ENCODE results near the gene TTLL10. TPM values are rescaled to one million over a fixed set of nuclear protein-coding genes. Genes with fewer than 3 reads are reported as not detected.

TTLL10 gene
- total and polyA plus RNA-seq, 7 experiments from 2014 or later: 0.58 to 0.80 TPM; not detected in 5

DNA sequence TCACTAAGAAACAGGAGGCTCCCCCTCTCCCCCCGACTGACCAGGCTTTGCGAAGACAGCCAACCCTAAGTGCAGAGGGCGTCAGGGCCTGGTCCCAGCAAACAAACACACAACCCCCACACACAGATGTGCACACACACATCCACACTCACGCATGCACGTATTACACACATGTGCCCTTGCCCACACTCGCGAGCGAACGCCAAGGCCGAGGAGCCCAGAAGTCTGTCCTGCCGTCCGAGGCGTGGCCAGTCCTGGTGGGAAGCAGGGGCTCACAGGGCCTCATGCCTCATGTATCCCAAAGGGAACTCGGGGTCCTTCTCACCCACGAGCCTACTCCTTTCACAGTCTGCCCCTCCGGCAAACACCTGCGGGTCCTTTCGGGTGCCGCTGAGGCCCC lies 56.1 kb downstream of the TTLL10 start:
- Histone ChIP-seq H3K4me1 (ENCODE audit: control insufficient read depth in 2 of 2, insufficient read depth in 2 of 2, low read length in 2 of 2) (peaks cover 12 to 28% of the 10 kb centered on the region in 2 donors), H3K36me3 (ENCODE audit: control insufficient read depth in 2 of 3, insufficient read depth in 3 of 3, low read length in 3 of 3) (peaks cover 0 to 48% (median 0%) of the 10 kb centered on the region in 3 experiments), H3K27ac (ENCODE audit: low read depth, low read length) (peak overlapping the region; percentile 96), H3K27me3 (ENCODE audit: control insufficient read depth in 2 of 2, insufficient read depth in 2 of 2, low read length in 2 of 2) (no peaks in the 10 kb centered on the region), H3K4me3 (ENCODE audit: low read length) (peak overlapping the region; percentile 20), H3K9me3 (ENCODE audit: control insufficient read depth in 2 of 3, low read length in 3 of 3) (no peaks in the 10 kb centered on the region)
- no peaks in the 10 kb centered on the region for H3K27me3 Mint-ChIP-seq
- ChIA-PET CTCF (no interaction called here), POLR2A (interaction anchor here (0.6 to 1.4 kb wide), 2 partner anchors 72 to 380 kb away, joined by 3 to 4 read pairs; no protein-coding TSS in a partner anchor)
- H3K4me3 Mint-ChIP-seq: peak overlapping the region; percentile 45 to 95 (median 68)
- DNase-seq (no peak), ATAC-seq (no peak)
- H3K27ac Mint-ChIP-seq: peak overlapping the region in 4 of 9 donors; percentile 46 to 81 (median 64)
- intact Hi-C loops (cut with micrococcal nuclease): no loop called here
- H3K9me3 Mint-ChIP-seq: peaks cover 0 to 1% (median 0%) of the 10 kb centered on the region in 11 donors
- peaks cover 20 to 50% (median 37%) of the 10 kb centered on the region in 7 donors for H3K4me1 Mint-ChIP-seq
- H3K36me3 Mint-ChIP-seq: peaks cover 0 to 26% (median 5%) of the 10 kb centered on the region in 5 donors

DNA sequence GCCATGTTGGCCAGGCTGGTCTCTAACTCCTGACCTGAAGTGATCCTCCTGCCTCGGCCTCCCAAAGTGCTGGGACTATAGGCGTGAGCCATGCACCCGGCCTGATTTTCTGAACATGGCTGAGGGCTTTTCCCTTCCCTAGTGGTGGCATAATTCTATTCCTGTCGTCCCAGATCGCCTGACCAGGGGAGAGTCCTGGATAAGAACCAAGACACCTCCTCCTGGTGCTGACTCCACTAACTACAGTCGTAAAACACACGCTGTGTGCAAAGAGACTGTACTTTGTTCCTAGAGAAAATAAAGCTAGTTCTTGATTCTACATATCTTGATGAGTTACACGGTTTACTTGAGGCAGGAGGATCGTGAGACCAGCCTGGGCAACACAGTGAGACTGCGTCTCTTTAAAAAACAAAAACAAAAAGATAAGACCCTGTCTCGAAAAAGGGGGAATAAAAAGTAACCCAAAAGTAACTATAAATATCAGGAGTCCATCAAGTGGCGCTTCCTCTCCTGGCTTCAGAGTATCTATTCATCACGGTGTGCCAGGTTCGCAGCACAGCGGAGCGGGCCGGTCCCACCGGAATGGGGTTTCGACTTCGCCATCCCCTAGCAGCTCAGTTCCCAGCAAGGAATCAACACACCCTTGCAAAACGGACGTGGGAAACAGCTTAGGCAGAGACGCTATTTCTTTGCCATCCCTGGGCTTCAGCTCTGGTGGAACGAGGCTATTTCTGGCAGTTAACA lies 57.1 kb downstream of the TTLL10 start:
- H3K4me1 ChIP-seq (ENCODE audit: control insufficient read depth in 2 of 2, insufficient read depth in 2 of 2, low read length in 2 of 2): peaks cover 12 to 28% of the 10 kb centered on the region in 2 donors
- peak overlapping the region; percentile 89 to 96 (median 93) for H3K4me3 Mint-ChIP-seq
- H3K4me3 ChIP-seq (ENCODE audit: low read length): peak overlapping the region; percentile 90
- POLR2A ChIA-PET: interaction anchor here (0.7 to 1.7 kb wide), 6 partner anchors 16 to 177 kb away, joined by 4 to 7 read pairs (median 4); no protein-coding TSS in a partner anchor
- peaks cover 0 to 21% (median 5%) of the 10 kb centered on the region in 5 donors for H3K36me3 Mint-ChIP-seq
- peaks cover 18 to 46% (median 34%) of the 10 kb centered on the region in 7 donors for H3K4me1 Mint-ChIP-seq
- no peaks in the 10 kb centered on the region for H3K27me3 ChIP-seq (ENCODE audit: control insufficient read depth in 2 of 2, insufficient read depth in 2 of 2, low read length in 2 of 2)
- peak overlapping the region; percentile 96 for H3K27ac ChIP-seq (ENCODE audit: low read depth, low read length)
- peaks cover 0 to 1% (median 0%) of the 10 kb centered on the region in 11 donors for H3K9me3 Mint-ChIP-seq
- ATAC-seq (no peak), DNase-seq (no peak)
- H3K27me3 Mint-ChIP-seq: no peaks in the 10 kb centered on the region
- intact Hi-C loops (cut with micrococcal nuclease): loop anchor here in 1 of 2 donors (1.0 kb wide), 3 partner anchors 20 to 144 kb away; partner anchors contain the start of gene AURKAIP1
- peaks cover 0 to 43% (median 0%) of the 10 kb centered on the region in 3 experiments for H3K36me3 ChIP-seq (ENCODE audit: control insufficient read depth in 2 of 3, insufficient read depth in 3 of 3, low read length in 3 of 3)
- H3K9me3 ChIP-seq (ENCODE audit: control insufficient read depth in 2 of 3, low read length in 3 of 3): no peaks in the 10 kb centered on the region
- peak overlapping the region; percentile 68 to 94 (median 92) for H3K27ac Mint-ChIP-seq
- CTCF ChIA-PET: interaction anchor here (0.7 kb wide), 1 partner anchor 56 kb away, joined by 4 read pairs; no protein-coding TSS in a partner anchor

DNA sequence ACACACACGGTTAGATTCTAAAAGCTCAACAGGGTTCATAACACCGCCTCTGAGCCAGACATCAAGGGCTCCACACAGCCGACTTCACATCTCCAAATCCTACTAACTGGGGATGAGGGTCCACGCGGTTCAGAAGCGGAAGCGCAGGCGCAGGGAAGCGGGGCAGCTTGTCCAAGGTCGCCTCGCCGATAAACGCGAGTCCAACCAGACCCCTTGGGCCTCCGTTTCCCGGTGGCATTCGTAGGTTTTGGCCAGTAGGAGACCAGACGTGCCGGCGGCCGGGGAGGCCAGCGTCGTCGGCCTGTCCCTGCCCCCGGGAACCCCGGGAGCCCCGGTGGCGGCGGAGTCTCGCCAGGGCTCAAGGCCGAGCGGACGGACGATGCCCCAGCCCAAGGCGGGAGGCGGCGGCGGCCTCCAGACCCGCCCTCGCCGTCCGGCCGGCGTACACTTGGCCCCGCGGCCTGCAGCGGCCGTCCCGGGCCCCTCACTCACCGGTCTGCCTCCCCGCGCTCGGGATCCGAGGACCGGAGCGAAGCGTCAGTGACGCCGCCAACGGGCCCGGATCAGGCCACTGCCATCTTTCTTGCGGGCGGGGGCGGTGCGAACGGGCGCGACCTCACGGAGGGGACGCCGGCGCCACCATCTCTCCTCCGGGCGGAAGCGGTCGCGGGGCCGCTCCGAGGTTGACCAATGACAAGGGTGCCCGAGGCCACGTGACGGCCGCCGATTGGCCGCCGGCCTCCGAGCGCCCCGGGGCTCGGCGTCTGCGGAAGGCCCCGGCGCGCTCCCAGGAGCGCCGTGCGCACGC lies 57.9 kb downstream of the TTLL10 start, which contains the start of gene SDF4:
TSS of gene SDF4 (minus strand) at position 602 of the 808 bp plus-strand sequence. CDS start 3,229 bp downstream, outside the sequence.
- H3K27me3 ChIP-seq (ENCODE audit: control insufficient read depth in 2 of 2, insufficient read depth in 2 of 2, low read length in 2 of 2): no peaks in the 10 kb centered on the region
- intact Hi-C loops (cut with micrococcal nuclease): loop anchor here (1.0 to 2.0 kb wide), 9 partner anchors 20 to 219 kb away; partner anchors contain the start of genes C1orf159 (in 2 of the 2), PUSL1 (in 2 of the 2), UBE2J2 (in 2 of the 2) and AURKAIP1 (in 1 of the 2)
- peaks cover 0 to 36% (median 0%) of the 10 kb centered on the region in 3 experiments for H3K36me3 ChIP-seq (ENCODE audit: control insufficient read depth in 2 of 3, insufficient read depth in 3 of 3, low read length in 3 of 3)
- Mint-ChIP-seq H3K27me3 (no peaks in the 10 kb centered on the region), H3K4me3 (peak within 1 kb of the TSS; percentile 89 to 96 (median 93)), H3K27ac (peak within 1 kb of the TSS; percentile 68 to 94 (median 92)), H3K9me3 (peaks cover 0 to 1% (median 0%) of the 10 kb centered on the region in 11 donors), H3K4me1 (peaks cover 16 to 42% (median 33%) of the 10 kb centered on the region in 7 donors), H3K36me3 (peaks cover 0 to 19% (median 5%) of the 10 kb centered on the region in 5 donors)
- DNase-seq (peak; percentile 90 to 98 (median 96)), ATAC-seq (peak; percentile 96)
- ChIA-PET POLR2A (interaction anchor here (0.7 to 1.7 kb wide), 6 partner anchors 16 to 176 kb away, joined by 3 to 7 read pairs (median 4); partner anchors contain the start of gene AURKAIP1), CTCF (no interaction called here)
- peaks cover 12 to 28% of the 10 kb centered on the region in 2 donors for H3K4me1 ChIP-seq (ENCODE audit: control insufficient read depth in 2 of 2, insufficient read depth in 2 of 2, low read length in 2 of 2)
- no peaks in the 10 kb centered on the region for H3K9me3 ChIP-seq (ENCODE audit: control insufficient read depth in 2 of 3, low read length in 3 of 3)
- H3K4me3 ChIP-seq (ENCODE audit: low read length): peak within 1 kb of the TSS; percentile 90
- H3K27ac ChIP-seq (ENCODE audit: low read depth, low read length): peak within 1 kb of the TSS; percentile 96

DNA sequence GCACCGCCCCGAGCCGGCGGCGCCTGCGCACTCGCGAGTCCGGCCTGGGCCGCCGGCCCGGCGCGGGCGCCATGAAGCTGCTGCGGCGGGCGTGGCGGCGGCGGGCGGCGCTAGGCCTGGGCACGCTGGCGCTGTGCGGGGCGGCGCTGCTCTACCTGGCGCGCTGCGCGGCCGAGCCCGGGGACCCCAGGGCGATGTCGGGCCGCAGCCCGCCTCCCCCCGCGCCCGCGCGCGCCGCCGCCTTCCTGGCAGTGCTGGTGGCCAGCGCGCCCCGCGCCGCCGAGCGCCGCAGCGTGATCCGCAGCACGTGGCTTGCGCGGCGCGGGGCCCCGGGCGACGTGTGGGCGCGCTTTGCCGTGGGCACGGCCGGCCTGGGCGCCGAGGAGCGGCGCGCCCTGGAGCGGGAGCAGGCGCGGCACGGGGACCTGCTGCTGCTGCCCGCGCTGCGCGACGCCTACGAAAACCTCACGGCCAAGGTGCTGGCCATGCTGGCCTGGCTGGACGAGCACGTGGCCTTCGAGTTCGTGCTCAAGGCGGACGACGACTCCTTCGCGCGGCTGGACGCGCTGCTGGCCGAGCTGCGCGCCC lies 58.6 kb downstream of the TTLL10 start, which contains the start of gene B3GALT6:
TSS of gene B3GALT6 (plus strand) at position 30 of the 588 bp plus-strand sequence. CDS start at position 72, 42 bp downstream.
- DNase-seq (no peak), ATAC-seq (no peak)
- H3K27ac Mint-ChIP-seq: peak within 1 kb of the TSS; percentile 68 to 94 (median 92)
- no peaks in the 10 kb centered on the region for H3K9me3 ChIP-seq (ENCODE audit: control insufficient read depth in 2 of 3, low read length in 3 of 3)
- H3K27me3 Mint-ChIP-seq: no peaks in the 10 kb centered on the region
- CTCF ChIA-PET: no interaction called here
- intact Hi-C loops (cut with micrococcal nuclease): loop anchor here (1.0 to 2.0 kb wide), 6 partner anchors 41 to 220 kb away; partner anchors contain the start of genes C1orf159 (in 2 of the 2), PUSL1 (in 2 of the 2), UBE2J2 (in 2 of the 2) and ISG15 (in 1 of the 2)
- peaks cover 12 to 28% of the 10 kb centered on the region in 2 donors for H3K4me1 ChIP-seq (ENCODE audit: control insufficient read depth in 2 of 2, insufficient read depth in 2 of 2, low read length in 2 of 2)
- peak within 1 kb of the TSS; percentile 90 for H3K4me3 ChIP-seq (ENCODE audit: low read length)
- peaks cover 0 to 19% (median 5%) of the 10 kb centered on the region in 5 donors for H3K36me3 Mint-ChIP-seq
- peak within 1 kb of the TSS; percentile 96 for H3K27ac ChIP-seq (ENCODE audit: low read depth, low read length)
- peaks cover 0 to 30% (median 0%) of the 10 kb centered on the region in 3 experiments for H3K36me3 ChIP-seq (ENCODE audit: control insufficient read depth in 2 of 3, insufficient read depth in 3 of 3, low read length in 3 of 3)
- H3K4me1 Mint-ChIP-seq: peaks cover 16 to 42% (median 33%) of the 10 kb centered on the region in 7 donors
- H3K9me3 Mint-ChIP-seq: peaks cover 0 to 1% (median 0%) of the 10 kb centered on the region in 11 donors
- no peaks in the 10 kb centered on the region for H3K27me3 ChIP-seq (ENCODE audit: control insufficient read depth in 2 of 2, insufficient read depth in 2 of 2, low read length in 2 of 2)
- peak within 1 kb of the TSS; percentile 89 to 96 (median 93) for H3K4me3 Mint-ChIP-seq
- POLR2A ChIA-PET: interaction anchor here (1.0 to 1.7 kb wide), 2 partner anchors 18 to 143 kb away, joined by 3 to 7 read pairs; partner anchors contain the start of gene AURKAIP1

DNA sequence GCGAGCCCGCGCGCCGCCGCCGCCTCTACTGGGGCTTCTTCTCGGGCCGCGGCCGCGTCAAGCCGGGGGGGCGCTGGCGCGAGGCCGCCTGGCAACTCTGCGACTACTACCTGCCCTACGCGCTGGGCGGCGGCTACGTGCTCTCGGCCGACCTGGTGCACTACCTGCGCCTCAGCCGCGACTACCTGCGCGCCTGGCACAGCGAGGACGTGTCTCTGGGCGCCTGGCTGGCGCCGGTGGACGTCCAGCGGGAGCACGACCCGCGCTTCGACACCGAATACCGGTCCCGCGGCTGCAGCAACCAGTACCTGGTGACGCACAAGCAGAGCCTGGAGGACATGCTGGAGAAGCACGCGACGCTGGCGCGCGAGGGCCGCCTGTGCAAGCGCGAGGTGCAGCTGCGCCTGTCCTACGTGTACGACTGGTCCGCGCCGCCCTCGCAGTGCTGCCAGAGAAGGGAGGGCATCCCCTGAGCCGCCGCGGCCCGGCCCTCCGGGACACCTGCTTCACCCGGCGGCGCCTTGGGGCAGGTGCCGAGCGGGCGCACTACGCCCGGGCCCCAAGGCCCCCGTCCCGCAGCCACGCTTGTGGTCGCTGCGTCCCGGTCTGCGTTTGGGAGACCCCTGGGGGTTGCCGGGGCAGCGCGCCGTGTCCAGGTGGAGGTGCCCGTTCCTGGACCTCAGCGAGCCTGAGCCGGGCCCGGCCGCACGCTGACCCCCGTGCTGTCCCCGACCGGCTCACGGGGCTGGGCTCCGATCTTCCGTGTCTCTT lies 59.3 kb downstream of the TTLL10 start:
- Mint-ChIP-seq H3K27me3 (no peaks in the 10 kb centered on the region), H3K27ac (peak overlapping the region; percentile 38 to 90 (median 77)), H3K36me3 (peaks cover 0 to 16% (median 5%) of the 10 kb centered on the region in 5 donors), H3K9me3 (peaks cover 0 to 1% (median 0%) of the 10 kb centered on the region in 11 donors), H3K4me1 (peaks cover 16 to 42% (median 33%) of the 10 kb centered on the region in 7 donors), H3K4me3 (peak overlapping the region; percentile 67 to 88 (median 80))
- no peak for DNase-seq
- ChIA-PET POLR2A (no interaction called here), CTCF (no interaction called here)
- Histone ChIP-seq H3K27me3 (ENCODE audit: control insufficient read depth in 2 of 2, insufficient read depth in 2 of 2, low read length in 2 of 2) (no peaks in the 10 kb centered on the region), H3K4me1 (ENCODE audit: control insufficient read depth in 2 of 2, insufficient read depth in 2 of 2, low read length in 2 of 2) (peaks cover 12 to 28% of the 10 kb centered on the region in 2 donors), H3K27ac (ENCODE audit: low read depth, low read length) (peak overlapping the region; percentile 46), H3K36me3 (ENCODE audit: control insufficient read depth in 2 of 3, insufficient read depth in 3 of 3, low read length in 3 of 3) (peaks cover 0 to 23% (median 0%) of the 10 kb centered on the region in 3 experiments), H3K4me3 (ENCODE audit: low read length) (no peak overlapping the region), H3K9me3 (ENCODE audit: control insufficient read depth in 2 of 3, low read length in 3 of 3) (no peaks in the 10 kb centered on the region)
- no peak for ATAC-seq
- intact Hi-C loops (cut with micrococcal nuclease): loop anchor here (1.0 to 2.0 kb wide), 6 partner anchors 40 to 220 kb away; partner anchors contain the start of genes C1orf159 (in 2 of the 2), PUSL1 (in 2 of the 2), UBE2J2 (in 2 of the 2) and ISG15 (in 1 of the 2)

All from naive thymus-derived CD4-positive, alpha-beta T cell (primary cell).